ENCODE data around the gene PTPN14. TPM values are rescaled to one million over a fixed set of nuclear protein-coding genes. Genes with fewer than 3 reads are reported as not detected.

Gene PTPN14
- total RNA-seq, 4 donors from 2014 or later: 59.4 to 118 (median 66.1) TPM

- DNase-seq (ENCODE audit: low spot score in 2 of 2): no peak
- no peak for TF ChIP-seq POLR2A (IDR thresholded peaks at IDR 0.05)
- no peak for TF ChIP-seq CTCF (IDR thresholded peaks at IDR 0.05)
- WGBS, 2 donors: 69 to 71% methylated on average over 11 of the region's 11 CpGs
- intact Hi-C loops (cut with DNase I; ENCODE audit: low total_unique reads): no loop called here
- no peak overlapping the region for H3K4me3 ChIP-seq (ENCODE audit: low read depth, poor library complexity, severe bottlenecking)
These were observed 8.9 kb downstream of the PTPN14 start for GRCh38 chr1:214542275-214543199.

- DNase-seq (ENCODE audit: low spot score in 2 of 2): no peak
- H3K4me3 ChIP-seq (ENCODE audit: low read depth, poor library complexity, severe bottlenecking): no peak overlapping the region
- 61 to 66% methylated on average over 2 of the region's 2 CpGs for WGBS, 2 donors
- TF ChIP-seq POLR2A (IDR thresholded peaks at IDR 0.05) (no peak), CTCF (IDR thresholded peaks at IDR 0.05) (no peak)
- intact Hi-C loops (cut with DNase I; ENCODE audit: low total_unique reads): no loop called here
These were observed 9.7 kb downstream of the PTPN14 start for GRCh38 chr1:214541693-214542092.

GRCh38 chr1:214541206-214541605 is 10.2 kb downstream of the PTPN14 start:
- no peak for DNase-seq (ENCODE audit: low spot score in 2 of 2)
- intact Hi-C loops (cut with DNase I; ENCODE audit: low total_unique reads): no loop called here
- no peak overlapping the region for H3K4me3 ChIP-seq (ENCODE audit: low read depth, poor library complexity, severe bottlenecking)
- TF ChIP-seq POLR2A (IDR thresholded peaks at IDR 0.05) (no peak), CTCF (IDR thresholded peaks at IDR 0.05) (no peak)
- WGBS, 2 donors: 92 to 100% methylated on average over 2 of the region's 2 CpGs

GRCh38 chr1:214540324-214540723 is 11.1 kb downstream of the PTPN14 start:
- WGBS, 2 donors: 70 to 74% methylated on average over 5 of the region's 5 CpGs
- TF ChIP-seq CTCF (IDR thresholded peaks at IDR 0.05): no peak
- TF ChIP-seq POLR2A (IDR thresholded peaks at IDR 0.05): no peak
- DNase-seq (ENCODE audit: low spot score in 2 of 2): no peak
- no peak overlapping the region for H3K4me3 ChIP-seq (ENCODE audit: low read depth, poor library complexity, severe bottlenecking)
- intact Hi-C loops (cut with DNase I; ENCODE audit: low total_unique reads): no loop called here

- TF ChIP-seq CTCF (IDR thresholded peaks at IDR 0.05) (no peak), POLR2A (IDR thresholded peaks at IDR 0.05) (no peak)
- intact Hi-C loops (cut with DNase I; ENCODE audit: low total_unique reads): no loop called here
- WGBS, 2 donors: 39 to 48% methylated on average over 3 of the region's 3 CpGs
- no peak for DNase-seq (ENCODE audit: low spot score in 2 of 2)
- no peak overlapping the region for H3K4me3 ChIP-seq (ENCODE audit: low read depth, poor library complexity, severe bottlenecking)
These were observed 12.9 kb downstream of the PTPN14 start for GRCh38 chr1:214538496-214538895.

Data from lower leg skin (tissue), 4 donors.